ENCODE measurements around the gene SLC9A9.
"Not testable (repeated sequence)": the region's sequence is repeated elsewhere in the genome, so short reads cannot be mapped to it uniquely, and the experiment has no call there.

The SLC9A9 gene

GRCh38 chr3:143536817-143537535 lies 311.3 kb downstream of the SLC9A9 start:
- DNase-seq: no peak

DNA sequence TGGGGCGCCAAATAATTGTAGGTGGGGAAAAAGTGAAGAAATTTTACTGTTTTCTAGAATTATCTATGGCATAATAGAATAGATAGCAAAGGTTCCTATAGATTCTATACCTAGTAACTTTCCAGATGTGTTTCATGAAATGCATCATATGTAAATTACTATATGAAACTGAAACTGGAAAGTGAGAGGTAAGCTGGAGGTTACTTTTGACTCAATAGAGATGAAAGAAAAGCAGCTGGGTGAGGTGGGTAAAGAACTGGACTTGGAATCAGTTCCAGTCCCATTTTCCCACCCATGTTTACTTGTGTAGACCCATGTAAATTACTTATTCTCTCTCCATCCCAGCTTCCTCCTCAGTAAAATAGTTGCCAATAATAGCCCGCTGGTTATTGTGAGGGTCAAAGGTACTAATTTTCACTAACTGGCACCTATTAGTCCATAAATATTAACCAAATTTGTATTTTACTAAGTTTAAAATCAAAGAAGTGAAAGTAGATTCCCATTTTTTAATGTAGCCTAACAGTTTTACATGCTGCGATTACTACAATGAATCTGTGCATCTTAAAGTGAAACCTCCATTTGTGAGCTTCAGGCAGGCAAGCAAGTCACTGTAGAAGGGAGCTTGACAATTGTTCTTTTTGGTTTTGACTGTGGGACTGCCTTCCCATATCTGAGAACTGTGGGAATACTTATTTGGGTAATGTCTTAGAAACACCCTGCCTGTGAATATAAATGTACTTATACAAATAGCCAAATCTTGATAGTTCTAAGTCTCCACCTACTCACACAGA lies 312.1 kb downstream of the SLC9A9 start:
- no peak for DNase-seq

GRCh38 chr3:143533391-143533790 lies 314.9 kb downstream of the SLC9A9 start:
- no peak for DNase-seq

DNA sequence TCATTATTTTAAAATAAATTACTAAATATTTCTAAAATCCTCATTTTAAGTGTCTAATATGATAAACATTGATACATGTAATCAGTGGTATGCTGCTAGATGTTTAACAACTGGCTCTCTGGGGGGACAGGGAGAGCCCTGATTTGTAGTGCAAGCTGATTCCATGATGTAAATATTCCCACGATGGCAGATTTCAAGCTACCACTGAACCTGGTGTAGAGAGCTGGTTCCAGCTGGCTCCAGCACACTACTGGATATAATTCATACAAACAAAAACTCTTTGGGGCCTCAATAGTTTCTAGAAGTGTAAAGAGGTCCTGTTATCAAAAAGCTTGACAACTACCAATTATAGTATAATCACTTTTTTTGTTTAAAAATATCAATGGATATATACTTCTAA lies 316.2 kb downstream of the SLC9A9 start:
- DNase-seq: no peak

DNA sequence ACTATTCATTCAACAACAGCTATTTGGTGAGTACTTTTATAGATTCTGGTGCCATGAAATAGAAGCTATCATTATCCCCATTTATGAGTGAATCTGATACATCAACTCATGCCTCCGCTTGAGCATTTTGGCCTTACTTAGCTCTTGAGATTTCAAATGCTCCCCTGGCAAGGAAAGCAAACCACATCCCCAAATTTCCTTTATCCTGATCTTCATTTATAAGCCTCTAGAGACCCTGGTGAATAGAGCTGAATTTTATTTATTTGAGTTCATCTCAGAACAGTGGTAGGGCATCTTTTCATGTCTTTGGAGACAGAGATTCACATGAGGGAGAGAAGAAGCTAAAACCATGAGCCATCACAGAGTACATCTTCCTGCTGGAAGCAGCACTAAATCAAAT lies 317.2 kb downstream of the SLC9A9 start:
- DNase-seq: no peak

DNA sequence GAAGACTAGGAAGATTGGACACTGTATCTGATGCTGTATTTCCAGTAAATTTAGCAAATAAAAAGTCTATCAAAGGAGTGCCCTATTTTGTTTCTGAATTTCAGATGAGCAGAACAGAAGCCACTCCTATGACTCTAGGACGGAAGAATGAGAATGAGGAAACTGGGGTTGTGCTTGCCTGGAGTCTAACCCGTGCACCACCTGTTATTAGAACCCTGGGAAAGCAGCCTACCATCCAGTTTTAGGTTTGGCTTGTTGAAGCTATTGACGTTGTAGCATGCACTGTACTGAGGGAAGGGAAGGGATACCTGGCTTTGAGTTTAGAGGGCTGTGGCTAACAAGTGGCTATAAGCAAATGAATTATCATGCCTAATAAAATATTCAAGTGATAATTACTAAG lies 318.5 kb downstream of the SLC9A9 start:
- no peak for DNase-seq

- no peak for DNase-seq
Observed at GRCh38 chr3:143529018-143529478, 319.2 kb downstream of the SLC9A9 start.

GRCh38 chr3:143526011-143526545 lies 322.2 kb downstream of the SLC9A9 start:
- DNase-seq: no peak

- DNase-seq: no peak
Observed at GRCh38 chr3:143525408-143525807, 322.9 kb downstream of the SLC9A9 start.

DNA sequence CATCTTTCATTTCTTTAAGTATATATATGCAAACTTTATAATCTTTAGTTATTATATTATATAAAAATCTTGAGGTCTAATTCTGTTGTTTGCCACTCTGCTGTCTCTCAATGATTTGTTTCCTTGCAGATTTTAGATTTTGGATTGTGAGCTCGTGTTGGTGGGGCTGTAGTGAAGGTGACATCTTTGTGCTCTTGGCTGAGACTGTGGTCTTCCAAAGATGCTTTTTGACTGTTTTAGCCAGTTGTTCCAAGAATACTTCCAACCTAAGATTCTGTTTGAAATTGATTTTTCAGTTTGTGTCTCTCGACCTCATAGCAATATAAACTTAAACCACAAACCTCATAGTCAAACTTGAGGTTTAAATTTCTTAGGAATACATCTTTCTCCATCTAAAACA lies 326.5 kb downstream of the SLC9A9 start:
- DNase-seq: no peak

DNA sequence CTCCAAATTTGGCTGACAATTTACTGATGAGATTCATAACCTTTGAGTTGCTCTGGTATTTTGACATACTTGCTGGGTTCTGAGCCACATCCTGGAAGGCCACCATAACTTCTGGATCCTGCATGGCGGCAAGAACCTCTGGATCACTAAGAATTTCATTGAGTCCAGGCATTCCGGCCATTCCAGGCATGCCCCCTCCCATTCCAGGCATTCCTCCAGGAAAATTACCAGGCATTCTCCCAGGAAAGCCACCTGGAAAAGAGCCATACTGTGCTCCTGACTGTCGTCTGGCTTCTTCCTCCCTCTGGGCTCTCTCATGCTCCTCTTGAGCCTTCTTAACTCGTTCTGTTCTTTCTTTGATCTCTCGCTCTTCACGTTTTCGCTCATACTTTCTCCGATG lies 331.1 kb downstream of the SLC9A9 start:
- DNase-seq: not testable (repeated sequence)

DNA sequence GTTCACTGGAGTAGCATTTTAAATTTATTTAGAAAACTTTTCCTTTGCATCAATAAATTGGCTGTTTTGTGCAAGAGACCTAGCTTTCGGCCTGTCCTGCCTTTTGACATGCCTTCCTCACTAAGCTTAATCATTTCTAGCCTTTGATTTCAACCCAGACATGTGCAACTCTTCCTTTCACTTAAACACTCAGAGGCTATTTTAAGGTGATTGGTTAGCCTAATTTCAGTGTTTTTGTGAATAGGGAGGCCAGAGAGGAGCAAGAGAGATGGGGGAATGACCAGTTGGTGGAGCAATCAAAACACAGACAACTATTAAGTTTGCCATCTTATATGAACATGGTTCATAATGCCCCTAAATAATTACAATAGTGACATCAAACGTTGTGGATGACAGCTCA lies 333.4 kb downstream of the SLC9A9 start:
- DNase-seq: no peak

GRCh38 chr3:143514109-143514508 lies 334.2 kb downstream of the SLC9A9 start:
- DNase-seq: no peak

DNA sequence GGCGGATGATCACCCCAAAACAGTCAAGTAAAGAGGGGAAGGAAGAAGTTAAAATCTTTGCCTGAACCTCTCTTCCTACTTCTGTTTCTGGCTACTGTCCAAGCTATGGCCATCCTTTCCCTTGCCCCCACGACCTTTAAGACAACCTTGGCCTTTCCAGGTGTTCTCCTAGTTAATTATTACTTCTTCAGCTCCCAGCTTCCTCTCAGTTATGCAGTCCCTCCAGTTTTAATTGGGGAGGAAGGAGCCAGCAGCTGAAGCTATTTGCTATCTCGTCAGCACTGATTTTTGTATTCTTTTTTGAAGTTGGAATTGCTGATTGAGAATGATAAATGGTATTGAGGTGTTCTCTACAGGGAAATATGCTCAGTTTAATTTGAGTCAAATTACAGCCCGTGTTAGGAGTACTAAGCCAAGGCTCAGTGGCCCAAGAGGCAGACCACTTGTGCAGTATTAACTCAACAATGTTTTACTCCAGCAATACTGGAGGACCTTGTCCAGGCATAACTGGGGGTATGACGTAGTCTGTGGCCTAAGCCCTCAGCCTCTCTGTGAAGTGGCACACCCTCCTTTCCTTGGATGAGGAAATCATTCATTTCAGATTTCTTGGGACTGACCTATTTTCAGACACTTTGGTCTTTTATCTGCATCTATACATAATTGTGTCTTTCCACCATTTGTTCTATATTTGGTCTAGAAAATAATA lies 336.9 kb downstream of the SLC9A9 start:
- no peak for DNase-seq

GRCh38 chr3:143510601-143511000 lies 337.7 kb downstream of the SLC9A9 start:
- no peak for DNase-seq

- peak; percentile 53 for DNase-seq
Observed at GRCh38 chr3:143507735-143508580, 340.3 kb downstream of the SLC9A9 start.

DNA sequence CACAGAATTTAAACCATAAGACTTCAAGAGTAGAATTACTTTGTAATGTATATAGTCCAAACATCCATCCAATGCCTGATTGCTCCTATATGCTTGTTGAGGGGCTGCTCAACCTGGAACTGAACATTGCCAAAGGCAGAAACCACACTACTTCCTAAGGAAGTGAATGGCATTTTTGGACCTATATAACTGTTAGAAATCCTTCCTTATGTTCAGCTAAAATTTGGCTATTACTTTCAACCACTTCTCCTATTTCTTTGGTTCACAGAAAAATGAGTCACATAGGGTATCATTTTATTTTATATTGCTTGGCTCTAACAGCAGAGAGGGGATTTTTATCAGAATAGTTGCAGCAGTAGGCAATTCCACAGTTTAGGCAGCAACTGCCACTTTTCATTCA lies 342.1 kb downstream of the SLC9A9 start:
- no peak for DNase-seq

- DNase-seq: no peak
Observed at GRCh38 chr3:143503325-143503885, 344.9 kb downstream of the SLC9A9 start.

- no peak for DNase-seq
Observed at GRCh38 chr3:143502081-143502480, 346.2 kb downstream of the SLC9A9 start.

DNA sequence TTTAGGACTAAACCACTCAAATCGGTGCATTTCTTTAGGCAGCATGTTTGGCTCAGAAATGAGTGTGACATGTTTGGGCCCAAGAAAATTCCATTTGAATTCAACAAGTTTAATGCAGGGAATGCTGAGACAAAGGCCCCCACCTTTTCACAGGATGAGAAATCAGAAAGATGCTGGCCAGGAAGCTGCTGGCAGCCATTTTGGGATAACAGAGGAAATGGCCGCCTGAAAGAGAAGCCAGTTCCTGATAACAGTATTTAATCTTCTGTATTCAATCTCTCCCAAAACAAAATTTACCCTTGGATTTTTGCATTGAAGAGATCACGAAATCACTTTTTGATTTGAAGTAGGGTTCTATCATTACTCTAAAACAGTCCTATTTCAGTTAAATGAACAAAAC lies 350.9 kb downstream of the SLC9A9 start:
- no peak for DNase-seq

DNA sequence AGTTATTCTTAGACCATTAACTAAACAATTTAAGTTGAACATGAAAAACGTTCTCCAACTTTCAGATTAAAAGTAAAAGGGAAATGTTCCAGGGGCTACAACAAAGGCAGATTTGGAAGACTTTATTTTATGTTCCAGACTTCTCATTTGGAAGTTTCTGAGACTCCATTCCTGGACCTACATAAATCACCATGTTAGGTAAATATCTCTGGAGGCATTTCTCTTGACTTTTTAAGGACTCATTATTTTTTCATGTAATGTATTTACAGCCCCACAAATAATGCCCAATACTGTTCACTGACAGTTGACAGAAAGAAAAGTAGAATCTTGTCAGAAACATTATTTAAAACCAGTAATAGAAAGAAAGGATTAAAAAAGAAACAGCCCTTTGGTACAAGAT lies 352.1 kb downstream of the SLC9A9 start:
- no peak for DNase-seq

GRCh38 chr3:143495527-143495926 lies 352.7 kb downstream of the SLC9A9 start:
- no peak for DNase-seq
